ENCODE data around the gene NPAS2. TPM values are rescaled to one million over a fixed set of nuclear protein-coding genes. Genes with fewer than 3 reads are reported as not detected.
A peak's percentile ranks its signal among the peaks of the same experiment; 100 is the strongest.

Gene NPAS2
- total RNA-seq, 1 donor from 2014 or later = 14.6 TPM

GRCh38 chr2:100882645-100883613 is 63.0 kb downstream of the NPAS2 start:
- DNase-seq = no peak

GRCh38 chr2:100884145-100884621 is 64.2 kb downstream of the NPAS2 start:
- no peak for DNase-seq

- no peak for DNase-seq
Measured at GRCh38 chr2:100886085-100886484, 66.1 kb downstream of the NPAS2 start.

GRCh38 chr2:100887039-100887578 is 67.2 kb downstream of the NPAS2 start:
- no peak for DNase-seq

DNA sequence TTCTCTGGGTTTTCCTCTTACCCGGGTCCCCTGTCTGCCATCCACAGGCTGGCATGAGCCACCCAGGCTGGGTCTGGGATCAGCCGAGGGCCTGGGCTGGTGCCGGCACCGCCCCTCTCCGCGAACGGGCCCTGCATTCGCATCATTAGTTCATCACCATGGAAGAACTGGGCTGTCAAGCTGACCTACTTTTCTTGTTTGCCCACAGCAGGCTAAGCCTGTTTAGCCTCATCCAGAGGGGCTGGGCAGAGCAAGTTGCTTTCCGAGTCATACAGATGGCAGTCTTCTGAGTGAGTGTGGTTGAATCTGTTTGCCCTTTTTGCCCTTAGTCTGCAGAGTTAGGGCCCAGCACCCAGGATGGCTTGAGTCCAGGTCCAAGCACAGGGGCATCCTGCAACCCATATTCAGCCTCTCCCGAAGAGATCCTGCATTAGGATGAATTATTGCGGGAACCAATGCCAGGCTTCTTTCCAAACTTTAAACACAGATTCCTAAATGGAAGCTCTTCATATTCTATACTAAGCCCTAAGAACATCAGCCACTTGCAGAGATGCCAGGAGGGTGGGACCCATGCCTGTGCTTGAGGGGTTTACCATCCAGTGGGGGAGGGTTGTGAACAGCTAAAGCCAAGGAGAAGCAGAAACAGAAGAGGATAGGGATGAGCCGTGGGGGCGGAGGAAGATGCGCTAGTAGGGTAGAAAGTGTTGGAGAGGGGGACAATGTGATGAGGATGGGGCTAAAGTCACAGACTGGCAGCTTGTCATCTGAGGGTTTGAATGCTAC is 68.0 kb downstream of the NPAS2 start:
- no peak for DNase-seq

- DNase-seq = no peak
Measured at GRCh38 chr2:100888601-100889000, 68.7 kb downstream of the NPAS2 start.

GRCh38 chr2:100889286-100889685 is 69.3 kb downstream of the NPAS2 start:
- DNase-seq = no peak

- no peak for DNase-seq
Measured at GRCh38 chr2:100891906-100892642, 72.1 kb downstream of the NPAS2 start.

- no peak for DNase-seq
Measured at GRCh38 chr2:100893392-100894104, 73.6 kb downstream of the NPAS2 start.

DNA sequence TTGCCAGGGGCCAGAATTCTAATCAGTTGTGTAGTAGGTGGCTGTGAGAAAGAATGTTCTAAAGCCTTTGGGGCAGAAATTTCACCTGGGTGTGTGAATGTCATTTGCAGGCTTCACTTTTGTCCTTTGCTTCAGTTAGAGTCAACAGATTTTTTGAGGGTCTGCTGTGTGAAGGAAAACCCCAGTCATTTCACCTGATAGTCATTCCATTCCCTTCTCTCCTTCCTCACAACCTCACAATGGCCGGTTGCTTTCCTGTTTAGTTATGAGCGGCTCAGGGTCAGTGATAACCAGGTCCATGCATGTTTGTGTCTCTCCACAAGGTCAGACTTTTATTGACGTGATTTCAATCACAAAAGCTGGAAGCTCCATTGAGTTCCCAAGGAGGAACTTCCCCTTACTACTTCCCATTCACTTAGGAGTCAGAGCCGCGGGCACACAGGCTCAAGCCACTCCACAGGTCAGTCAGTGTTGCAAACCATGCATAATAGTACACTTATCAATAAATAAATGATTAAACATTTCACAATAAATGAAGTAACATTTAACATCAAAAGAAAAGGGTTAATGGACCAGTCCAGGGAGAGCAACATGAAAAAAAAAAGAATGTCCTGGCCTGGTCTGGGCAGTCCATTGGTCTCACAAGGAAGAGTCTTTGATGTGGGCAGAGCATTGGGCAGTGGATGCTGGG is 74.3 kb downstream of the NPAS2 start:
- no peak for DNase-seq

DNA sequence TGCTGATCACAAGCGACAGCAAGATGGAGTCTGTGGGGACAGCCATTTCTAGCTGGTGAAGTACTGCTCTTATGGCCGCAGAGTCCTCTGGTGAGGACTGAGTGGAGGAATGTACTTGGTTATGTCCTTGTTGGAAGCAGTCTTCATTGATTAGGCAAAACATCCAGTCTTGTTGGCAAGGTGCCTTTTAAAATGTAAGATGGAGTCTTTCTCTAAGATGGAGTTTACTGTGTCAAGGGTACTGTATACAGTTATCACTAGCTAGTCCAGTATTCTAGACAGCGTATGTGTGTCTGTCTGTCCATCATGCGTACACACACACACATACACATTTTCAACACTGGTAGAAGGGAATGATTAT is 74.8 kb downstream of the NPAS2 start:
- no peak for DNase-seq

- DNase-seq = no peak
Measured at GRCh38 chr2:100895402-100895801, 75.5 kb downstream of the NPAS2 start.

DNA sequence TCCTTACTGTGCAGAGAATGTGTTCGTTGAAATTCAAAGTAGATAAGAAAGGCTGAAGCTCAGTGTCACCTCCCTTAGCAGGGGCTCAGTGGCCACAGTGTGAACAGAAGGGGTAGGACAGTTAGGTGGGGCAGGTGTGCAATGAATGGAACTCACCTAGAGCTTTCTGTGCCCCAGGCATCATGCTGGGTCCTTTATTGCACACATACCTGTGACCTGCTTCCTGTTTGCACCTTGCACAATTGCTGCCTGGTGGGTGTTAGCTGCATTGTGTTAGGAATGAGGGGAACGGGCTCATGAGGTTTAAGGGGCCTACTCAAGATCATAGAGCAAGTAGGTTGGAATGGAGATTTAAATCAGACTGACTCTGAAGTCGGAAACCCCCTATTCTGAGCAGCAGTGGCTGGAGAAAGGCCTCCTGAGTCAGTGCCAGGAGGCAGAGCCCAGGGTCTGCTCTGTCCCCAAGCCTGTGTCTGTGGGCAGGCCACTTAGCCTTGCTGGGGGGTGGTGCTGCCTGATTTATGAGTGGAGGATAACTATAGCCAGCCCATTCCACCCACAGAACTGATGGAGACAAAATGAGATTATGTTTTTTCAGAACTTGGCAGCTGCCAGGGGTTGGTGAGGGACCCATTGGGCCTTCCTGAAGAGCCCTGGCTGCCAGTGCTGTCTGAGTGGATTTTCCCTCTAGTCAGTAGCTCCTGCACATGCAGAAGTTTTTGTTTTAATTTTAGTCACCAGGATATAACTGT is 76.2 kb downstream of the NPAS2 start:
- DNase-seq = no peak

GRCh38 chr2:100898035-100898665 is 78.2 kb downstream of the NPAS2 start:
- DNase-seq = no peak

GRCh38 chr2:100900156-100900795 is 80.3 kb downstream of the NPAS2 start:
- DNase-seq = no peak

GRCh38 chr2:100902817-100903405 is 83.0 kb downstream of the NPAS2 start:
- DNase-seq = peak; percentile 41

GRCh38 chr2:100903534-100904258 is 83.8 kb downstream of the NPAS2 start:
- DNase-seq = peak; percentile 35
